ENCODE measurements around the gene NFKBIB.

Gene NFKBIB

GRCh38 chr19:38856813-38857212 is 43.0 kb upstream of the NFKBIB start:
- TF ChIP-seq RAD21 (IDR thresholded peaks at IDR 0.05; ENCODE audit: low read depth) (no peak), TEAD4 (IDR thresholded peaks at IDR 0.05) (no peak), YY1 (IDR thresholded peaks at IDR 0.05; ENCODE audit: low read depth) (no peak), FOXM1 (IDR thresholded peaks at IDR 0.05; ENCODE audit: borderline replicate concordance, low read depth) (no peak)

DNA sequence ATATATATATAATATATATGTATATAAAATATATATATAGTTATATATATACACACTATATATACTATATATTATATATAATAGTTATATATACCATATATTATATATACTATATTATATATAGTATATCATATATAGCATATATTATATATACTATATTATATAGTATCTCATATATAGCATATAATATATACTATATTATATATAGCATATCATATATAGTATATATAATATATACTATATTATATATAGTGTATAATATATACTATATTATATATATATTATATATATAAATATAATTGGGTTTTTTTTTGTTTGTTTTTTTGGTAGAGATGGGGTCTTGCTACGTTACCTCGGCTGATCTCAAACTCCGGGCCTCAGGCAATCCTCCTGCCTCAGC is 38.4 kb upstream of the NFKBIB start:
- no peak for TF ChIP-seq TCF12 (IDR thresholded peaks at IDR 0.05; ENCODE audit: low read depth)
- no peak for TF ChIP-seq NFIC (IDR thresholded peaks at IDR 0.05)
- no peak for TF ChIP-seq TAF1 (IDR thresholded peaks at IDR 0.05; ENCODE audit: low read depth)
- TF ChIP-seq, protein P1, sequence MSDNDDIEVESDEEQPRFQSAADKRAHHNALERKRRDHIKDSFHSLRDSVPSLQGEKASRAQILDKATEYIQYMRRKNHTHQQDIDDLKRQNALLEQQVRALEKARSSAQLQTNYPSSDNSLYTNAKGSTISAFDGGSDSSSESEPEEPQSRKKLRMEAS (IDR thresholded peaks at IDR 0.05), result no peak
- TF ChIP-seq EGR1 (IDR thresholded peaks at IDR 0.05), result no peak
- TF ChIP-seq, protein P2, sequence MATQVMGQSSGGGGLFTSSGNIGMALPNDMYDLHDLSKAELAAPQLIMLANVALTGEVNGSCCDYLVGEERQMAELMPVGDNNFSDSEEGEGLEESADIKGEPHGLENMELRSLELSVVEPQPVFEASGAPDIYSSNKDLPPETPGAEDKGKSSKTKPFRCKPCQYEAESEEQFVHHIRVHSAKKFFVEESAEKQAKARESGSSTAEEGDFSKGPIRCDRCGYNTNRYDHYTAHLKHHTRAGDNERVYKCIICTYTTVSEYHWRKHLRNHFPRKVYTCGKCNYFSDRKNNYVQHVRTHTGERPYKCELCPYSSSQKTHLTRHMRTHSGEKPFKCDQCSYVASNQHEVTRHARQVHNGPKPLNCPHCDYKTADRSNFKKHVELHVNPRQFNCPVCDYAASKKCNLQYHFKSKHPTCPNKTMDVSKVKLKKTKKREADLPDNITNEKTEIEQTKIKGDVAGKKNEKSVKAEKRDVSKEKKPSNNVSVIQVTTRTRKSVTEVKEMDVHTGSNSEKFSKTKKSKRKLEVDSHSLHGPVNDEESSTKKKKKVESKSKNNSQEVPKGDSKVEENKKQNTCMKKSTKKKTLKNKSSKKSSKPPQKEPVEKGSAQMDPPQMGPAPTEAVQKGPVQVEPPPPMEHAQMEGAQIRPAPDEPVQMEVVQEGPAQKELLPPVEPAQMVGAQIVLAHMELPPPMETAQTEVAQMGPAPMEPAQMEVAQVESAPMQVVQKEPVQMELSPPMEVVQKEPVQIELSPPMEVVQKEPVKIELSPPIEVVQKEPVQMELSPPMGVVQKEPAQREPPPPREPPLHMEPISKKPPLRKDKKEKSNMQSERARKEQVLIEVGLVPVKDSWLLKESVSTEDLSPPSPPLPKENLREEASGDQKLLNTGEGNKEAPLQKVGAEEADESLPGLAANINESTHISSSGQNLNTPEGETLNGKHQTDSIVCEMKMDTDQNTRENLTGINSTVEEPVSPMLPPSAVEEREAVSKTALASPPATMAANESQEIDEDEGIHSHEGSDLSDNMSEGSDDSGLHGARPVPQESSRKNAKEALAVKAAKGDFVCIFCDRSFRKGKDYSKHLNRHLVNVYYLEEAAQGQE (IDR thresholded peaks at IDR 0.05; ENCODE audit: low read depth), result no peak
- TF ChIP-seq ZBTB7A (IDR thresholded peaks at IDR 0.05; ENCODE audit: low read depth), result no peak
- no peak for TF ChIP-seq USF1 (IDR thresholded peaks at IDR 0.05)
- TF ChIP-seq TEAD4 (IDR thresholded peaks at IDR 0.05), result no peak
- TF ChIP-seq FOXM1 (IDR thresholded peaks at IDR 0.05; ENCODE audit: borderline replicate concordance, low read depth), result no peak
- no peak for TF ChIP-seq CREB1 (IDR thresholded peaks at IDR 0.05; ENCODE audit: low read depth)

DNA sequence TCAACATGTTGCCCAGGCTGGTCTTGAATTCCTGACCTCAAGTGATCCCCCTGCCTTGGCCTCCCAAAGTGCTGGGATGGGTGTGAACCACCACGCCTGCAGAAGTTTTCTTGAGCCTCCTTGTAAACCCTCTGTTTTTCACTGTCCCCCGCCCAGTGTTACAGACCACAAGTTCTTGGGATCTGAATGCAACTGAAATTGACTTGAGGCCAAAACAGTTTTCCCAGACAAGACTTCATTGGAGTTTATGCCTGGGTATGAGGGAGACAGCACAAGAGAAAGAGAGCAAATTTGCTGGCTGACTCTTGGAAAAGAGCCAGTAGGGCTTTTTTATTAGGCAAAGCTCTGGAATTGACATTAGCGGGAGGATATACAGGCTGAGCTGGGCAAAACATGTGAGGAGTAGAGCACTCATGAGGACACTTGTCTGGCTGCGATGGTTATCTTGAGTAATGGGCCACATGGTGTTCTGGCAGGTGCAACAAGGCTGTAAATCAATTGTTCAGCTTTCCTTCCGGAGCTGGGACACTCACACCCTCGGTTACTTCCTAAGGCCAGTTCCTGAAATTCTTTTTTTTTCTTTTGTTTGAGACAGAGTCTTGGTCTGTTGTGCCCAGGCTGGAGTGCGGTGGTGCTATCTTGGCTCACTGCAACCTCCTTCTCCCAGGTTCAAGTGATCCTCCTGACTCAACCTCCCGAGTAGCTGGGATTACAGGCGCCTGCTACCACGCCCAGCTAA is 37.3 kb upstream of the NFKBIB start:
- TF ChIP-seq CEBPB (IDR thresholded peaks at IDR 0.05) (0 out of 2 replicates have a peak, but pooled peaks have one; percentile 43), CREB1 (IDR thresholded peaks at IDR 0.05; ENCODE audit: low read depth) (no peak), NFIC (IDR thresholded peaks at IDR 0.05) (peak; percentile 66; the same call in 1 of the 2 replicates), EP300 (IDR thresholded peaks at IDR 0.05; ENCODE audit: borderline replicate concordance) (peak; percentile 28; the same call in 1 of the 2 replicates), TEAD4 (IDR thresholded peaks at IDR 0.05) (no peak), USF1 (IDR thresholded peaks at IDR 0.05) (no peak), EGR1 (IDR thresholded peaks at IDR 0.05) (no peak), YY1 (IDR thresholded peaks at IDR 0.05; ENCODE audit: low read depth) (no peak), TCF12 (IDR thresholded peaks at IDR 0.05; ENCODE audit: low read depth) (peak; percentile 67; the same call in 1 of the 2 replicates)
- TF ChIP-seq, protein P1 (IDR thresholded peaks at IDR 0.05), result peak; percentile 66; the same call in 1 of the 2 replicates

DNA sequence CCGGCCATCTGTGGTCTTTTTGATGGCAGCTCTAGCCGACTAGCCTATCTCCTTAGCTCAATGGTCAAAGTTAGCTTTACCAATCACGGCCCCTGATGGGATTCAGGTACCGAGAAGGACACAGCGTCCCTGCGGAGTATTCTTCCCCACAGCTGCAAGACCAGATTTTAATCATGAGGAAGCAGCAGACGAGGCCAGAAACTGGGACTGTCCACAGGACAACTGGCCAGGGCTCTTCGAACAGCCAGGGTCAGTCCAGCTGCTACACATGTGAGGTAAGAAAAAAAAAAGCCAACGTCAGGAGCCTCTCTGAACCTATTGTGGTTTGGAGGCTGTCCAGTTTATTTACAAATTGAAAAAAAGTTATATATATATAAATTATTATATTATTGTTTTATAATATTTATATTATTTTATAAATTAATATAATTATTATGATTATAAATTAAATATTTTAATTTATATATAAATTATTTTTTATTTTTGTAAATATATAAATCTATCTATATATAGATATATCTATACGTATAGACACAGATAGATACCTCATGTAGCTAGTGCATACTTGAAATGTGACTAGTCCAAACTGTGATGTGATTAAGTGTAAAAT is 32.5 kb upstream of the NFKBIB start:
- TF ChIP-seq, protein P1 (IDR thresholded peaks at IDR 0.05), result no peak
- TF ChIP-seq ZBTB7A (IDR thresholded peaks at IDR 0.05; ENCODE audit: low read depth), result no peak
- TF ChIP-seq TCF12 (IDR thresholded peaks at IDR 0.05; ENCODE audit: low read depth), result no peak
- no peak for TF ChIP-seq EP300 (IDR thresholded peaks at IDR 0.05; ENCODE audit: borderline replicate concordance)
- no peak for TF ChIP-seq CEBPB (IDR thresholded peaks at IDR 0.05)

DNA sequence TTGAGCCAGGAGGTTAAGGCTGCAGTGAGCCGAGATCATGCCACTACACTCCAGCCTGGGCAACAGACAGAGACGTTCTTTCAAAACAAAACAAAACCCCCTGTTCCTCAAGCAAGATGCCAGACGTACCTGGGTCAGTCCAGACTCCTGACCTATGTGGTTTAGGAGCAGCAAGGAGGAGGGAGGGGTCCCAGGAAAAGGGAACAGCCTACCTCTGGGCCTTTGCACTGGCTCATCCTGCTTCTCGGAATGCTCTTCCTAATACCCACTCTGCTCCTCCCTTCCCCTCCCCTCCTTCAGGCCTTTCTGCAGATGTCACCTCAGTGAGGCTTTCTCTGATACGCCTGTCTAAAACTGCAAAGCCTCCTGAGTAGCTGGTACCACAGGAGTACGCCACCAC is 31.2 kb upstream of the NFKBIB start:
- TF ChIP-seq, protein P1 (IDR thresholded peaks at IDR 0.05), result no peak
- TF ChIP-seq TCF12 (IDR thresholded peaks at IDR 0.05; ENCODE audit: low read depth), result no peak

DNA sequence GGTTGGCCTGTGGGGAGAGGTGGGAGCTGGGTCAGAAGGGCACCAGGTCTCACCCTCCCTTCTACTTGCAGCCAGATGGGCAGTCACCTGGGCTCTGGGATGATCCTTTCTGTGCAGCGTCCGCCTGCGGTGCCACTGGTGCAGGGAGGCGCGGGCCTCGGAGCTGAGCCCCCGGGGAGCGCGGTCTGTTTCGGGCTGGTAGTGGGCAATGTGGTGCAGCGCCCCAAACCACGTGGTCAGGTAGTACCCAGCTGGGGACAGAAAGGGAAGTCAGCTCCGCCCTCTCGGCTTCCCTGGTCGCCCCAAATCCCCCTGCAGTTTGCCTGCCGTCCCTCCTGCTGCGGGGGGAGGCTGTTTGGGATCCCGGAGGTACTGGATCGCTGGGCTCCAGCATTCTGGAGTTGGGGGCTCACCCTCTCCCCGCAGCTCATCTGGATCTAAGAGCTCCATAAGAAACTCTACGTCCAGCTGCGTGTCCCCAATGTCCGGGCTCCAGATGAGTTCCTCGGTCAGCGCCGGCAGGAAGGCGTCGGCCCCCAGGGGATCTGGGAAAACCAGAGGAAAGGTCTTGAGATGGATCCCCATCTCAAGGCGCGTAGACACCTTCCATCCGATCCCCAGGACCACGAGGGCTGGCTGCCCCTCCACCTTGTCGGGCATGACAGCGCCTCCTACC is 30.5 kb upstream of the NFKBIB start:
- TF ChIP-seq TCF12 (IDR thresholded peaks at IDR 0.05; ENCODE audit: low read depth), result no peak
- TF ChIP-seq USF1 (IDR thresholded peaks at IDR 0.05), result no peak

Measured in Ishikawa (cell line).